HL-60 (cell line): Measurements from ENCODE around the gene SLC44A4.

ENCODE experiments used
- GABPA ChIP-seq: IDR thresholded peaks from 2 replicates; pipeline ENCODE4 v1.6.1; 2012; ENCODE audit warnings: low read depth
- POLR2AphosphoS5 ChIP-seq: IDR thresholded peaks from 2 replicates; pipeline ENCODE4 v1.6.1; 2012; ENCODE audit warnings: low read depth
- TF ChIP-seq, protein P1 (sequence below): IDR thresholded peaks from one replicate; pipeline ENCODE4 v1.5.1; 2011; ENCODE audit warnings: low read length, control low read depth, inconsistent platforms; ENCODE audit not compliant: insufficient read depth
- TF ChIP-seq, protein P2 (sequence below): IDR thresholded peaks from 2 replicates; pipeline ENCODE4 v1.6.1; 2012; ENCODE audit warnings: low read depth; ENCODE audit not compliant: insufficient replicate concordance

DNA sequence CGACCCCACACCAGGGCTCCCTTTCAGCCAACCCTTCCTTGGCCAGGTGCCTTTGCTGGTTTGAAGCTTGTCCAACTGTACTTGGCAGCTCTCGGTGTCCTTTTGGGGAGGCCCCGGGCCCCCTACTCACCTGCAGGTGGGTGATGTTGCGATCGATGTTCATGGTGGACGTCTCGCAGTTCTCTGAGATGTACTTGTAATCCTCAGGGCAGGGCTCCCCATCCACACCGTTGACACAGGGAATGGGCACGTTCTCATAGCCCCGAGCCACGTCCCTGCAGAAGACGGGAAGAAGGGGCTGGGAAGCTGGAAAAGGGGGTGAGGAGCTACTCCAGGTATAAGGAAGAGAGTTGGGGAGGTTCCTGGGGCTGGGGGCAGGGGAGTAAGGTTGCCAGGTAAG is 4.9 kb upstream of the SLC44A4 start:
- TF ChIP-seq POLR2AphosphoS5 (no peak), GABPA (no peak)
- TF ChIP-seq, protein P1, sequence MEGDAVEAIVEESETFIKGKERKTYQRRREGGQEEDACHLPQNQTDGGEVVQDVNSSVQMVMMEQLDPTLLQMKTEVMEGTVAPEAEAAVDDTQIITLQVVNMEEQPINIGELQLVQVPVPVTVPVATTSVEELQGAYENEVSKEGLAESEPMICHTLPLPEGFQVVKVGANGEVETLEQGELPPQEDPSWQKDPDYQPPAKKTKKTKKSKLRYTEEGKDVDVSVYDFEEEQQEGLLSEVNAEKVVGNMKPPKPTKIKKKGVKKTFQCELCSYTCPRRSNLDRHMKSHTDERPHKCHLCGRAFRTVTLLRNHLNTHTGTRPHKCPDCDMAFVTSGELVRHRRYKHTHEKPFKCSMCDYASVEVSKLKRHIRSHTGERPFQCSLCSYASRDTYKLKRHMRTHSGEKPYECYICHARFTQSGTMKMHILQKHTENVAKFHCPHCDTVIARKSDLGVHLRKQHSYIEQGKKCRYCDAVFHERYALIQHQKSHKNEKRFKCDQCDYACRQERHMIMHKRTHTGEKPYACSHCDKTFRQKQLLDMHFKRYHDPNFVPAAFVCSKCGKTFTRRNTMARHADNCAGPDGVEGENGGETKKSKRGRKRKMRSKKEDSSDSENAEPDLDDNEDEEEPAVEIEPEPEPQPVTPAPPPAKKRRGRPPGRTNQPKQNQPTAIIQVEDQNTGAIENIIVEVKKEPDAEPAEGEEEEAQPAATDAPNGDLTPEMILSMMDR, result no peak
- TF ChIP-seq, protein P2, sequence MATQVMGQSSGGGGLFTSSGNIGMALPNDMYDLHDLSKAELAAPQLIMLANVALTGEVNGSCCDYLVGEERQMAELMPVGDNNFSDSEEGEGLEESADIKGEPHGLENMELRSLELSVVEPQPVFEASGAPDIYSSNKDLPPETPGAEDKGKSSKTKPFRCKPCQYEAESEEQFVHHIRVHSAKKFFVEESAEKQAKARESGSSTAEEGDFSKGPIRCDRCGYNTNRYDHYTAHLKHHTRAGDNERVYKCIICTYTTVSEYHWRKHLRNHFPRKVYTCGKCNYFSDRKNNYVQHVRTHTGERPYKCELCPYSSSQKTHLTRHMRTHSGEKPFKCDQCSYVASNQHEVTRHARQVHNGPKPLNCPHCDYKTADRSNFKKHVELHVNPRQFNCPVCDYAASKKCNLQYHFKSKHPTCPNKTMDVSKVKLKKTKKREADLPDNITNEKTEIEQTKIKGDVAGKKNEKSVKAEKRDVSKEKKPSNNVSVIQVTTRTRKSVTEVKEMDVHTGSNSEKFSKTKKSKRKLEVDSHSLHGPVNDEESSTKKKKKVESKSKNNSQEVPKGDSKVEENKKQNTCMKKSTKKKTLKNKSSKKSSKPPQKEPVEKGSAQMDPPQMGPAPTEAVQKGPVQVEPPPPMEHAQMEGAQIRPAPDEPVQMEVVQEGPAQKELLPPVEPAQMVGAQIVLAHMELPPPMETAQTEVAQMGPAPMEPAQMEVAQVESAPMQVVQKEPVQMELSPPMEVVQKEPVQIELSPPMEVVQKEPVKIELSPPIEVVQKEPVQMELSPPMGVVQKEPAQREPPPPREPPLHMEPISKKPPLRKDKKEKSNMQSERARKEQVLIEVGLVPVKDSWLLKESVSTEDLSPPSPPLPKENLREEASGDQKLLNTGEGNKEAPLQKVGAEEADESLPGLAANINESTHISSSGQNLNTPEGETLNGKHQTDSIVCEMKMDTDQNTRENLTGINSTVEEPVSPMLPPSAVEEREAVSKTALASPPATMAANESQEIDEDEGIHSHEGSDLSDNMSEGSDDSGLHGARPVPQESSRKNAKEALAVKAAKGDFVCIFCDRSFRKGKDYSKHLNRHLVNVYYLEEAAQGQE, result no peak
